HG03575 (cell line): ENCODE data around the gene USP44.

Experiments used
- ATAC-seq: cut with Tn5 transposase; IDR thresholded peaks from one replicate; pipeline ENCODE4 v1.9.1; 2021; ENCODE audit not compliant: unreplicated experiment, insufficient number of reproducible peaks, low FRiP score; ENCODE audit errors: extremely low read depth

USP44 gene

GRCh38 chr12:95549392-95550084 is 1.7 kb downstream of the USP44 start:
- ATAC-seq = no peak

DNA sequence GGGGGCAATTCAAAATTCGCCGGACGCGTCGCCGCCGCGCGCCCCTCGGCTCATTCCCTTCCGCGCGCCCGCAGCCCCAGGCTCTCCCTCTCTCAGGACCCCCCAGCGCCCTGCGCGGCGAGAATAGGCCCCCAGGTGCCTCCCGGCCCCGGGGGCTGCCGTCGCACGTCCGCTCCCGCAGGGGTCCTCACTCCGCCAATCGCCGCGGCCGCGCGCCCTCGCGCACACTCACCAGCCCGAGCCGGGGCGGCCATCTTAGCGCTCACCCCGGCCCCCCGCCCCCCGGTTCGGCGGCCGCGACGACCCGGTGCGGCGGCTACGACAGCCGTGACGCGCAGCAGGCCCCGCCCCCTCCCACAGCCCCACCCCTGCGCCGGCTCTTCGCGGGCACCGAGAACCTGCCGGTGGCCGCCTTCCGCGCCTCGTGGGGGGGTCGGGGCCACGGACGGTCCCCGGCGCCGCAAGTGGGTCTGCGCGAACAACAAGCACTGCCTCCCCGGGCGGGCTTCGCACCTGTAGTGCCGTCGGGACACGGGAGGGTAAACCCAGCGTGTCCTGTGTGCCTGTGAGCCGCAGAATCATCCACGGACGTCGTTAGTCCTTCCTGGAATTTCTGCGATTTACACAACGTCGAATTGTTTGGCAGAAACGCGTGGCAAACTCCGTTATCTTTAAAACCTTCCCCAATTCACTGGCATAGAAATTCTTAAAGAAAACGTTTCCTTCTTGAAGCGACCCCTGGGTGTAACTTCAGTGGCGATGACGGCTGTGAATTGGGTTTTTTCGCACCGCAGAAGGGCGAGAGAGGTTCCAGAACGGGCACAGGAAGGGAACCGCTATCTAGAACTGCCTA is 2.5 kb downstream of the USP44 start:
- no peak for ATAC-seq

DNA sequence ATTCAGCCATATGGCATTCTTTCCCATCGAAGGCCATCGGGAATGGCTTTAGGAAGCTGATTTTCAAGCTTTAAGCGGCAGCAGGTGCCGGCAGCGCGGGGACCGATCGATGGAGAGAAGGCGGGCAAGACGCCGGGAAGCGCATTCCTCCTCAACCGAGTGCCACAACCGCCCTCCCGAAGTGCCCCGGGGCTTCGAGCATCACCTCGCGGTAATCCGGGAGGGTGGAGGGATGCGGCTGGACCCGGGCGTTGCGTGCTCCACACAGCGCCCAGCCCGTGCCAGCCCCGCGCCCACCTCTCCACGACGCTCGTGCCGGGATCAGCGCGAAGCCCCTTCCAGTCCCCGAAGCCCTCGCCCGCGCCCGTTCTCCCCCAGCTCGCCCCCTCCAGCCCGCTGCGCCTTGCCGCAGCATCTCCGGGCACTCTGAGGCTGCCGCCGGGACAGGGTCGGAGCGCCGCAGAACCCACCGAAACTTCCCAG is 3.2 kb downstream of the USP44 start:
- no peak for ATAC-seq

- no peak for ATAC-seq
These were observed 3.7 kb downstream of the USP44 start for GRCh38 chr12:95547522-95548055.

DNA sequence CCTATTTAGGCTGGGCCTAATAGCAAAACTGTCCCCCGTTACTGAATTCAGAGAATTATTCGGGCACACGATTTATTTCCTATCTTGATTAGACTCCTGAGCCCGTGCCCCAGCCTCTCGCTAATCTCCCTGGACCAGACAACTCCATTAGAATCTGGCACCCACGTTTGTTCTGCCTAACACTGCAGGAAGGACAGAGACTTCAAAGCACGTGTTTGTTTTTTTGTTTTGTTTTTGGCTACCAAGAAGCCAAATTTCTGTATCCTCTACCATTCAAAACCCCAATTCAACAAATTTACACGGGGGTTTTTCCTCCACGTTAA is 4.8 kb downstream of the USP44 start:
- no peak for ATAC-seq

DNA sequence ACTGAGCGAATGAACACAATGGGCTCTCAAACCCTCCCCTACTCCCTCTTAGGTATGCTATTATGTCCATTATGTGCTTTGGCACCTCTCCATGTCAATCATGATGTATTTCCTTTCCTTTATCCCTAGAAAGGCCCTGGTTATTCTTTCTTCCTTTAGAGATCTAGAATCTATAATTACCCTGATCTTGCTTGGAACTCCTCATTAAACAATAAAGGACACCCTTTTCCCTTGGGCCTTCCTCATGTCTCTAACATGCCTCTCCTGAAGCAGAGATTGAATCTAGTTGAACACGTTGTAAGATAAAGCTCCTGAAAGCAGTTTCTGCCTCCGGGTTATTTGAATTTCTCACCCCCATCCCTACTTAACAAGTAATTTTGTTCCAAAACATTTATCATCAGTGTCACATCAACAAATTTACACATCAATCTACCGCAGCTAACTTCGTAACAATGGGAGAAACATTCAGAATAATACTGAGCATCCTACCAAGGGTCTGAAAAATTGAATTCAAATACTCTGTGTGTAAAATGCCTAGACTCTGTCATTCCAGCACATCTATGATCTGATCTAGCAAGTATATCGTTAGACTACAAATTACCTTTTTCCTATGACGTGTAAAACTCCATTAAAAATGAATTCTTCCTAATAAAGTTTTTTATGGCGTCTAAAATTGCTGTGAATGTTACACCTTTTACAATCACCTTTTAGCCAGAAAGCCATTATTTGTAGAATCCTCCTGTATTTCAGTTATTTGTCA is 5.4 kb downstream of the USP44 start:
- ATAC-seq = no peak

GRCh38 chr12:95545303-95545702 is 6.0 kb downstream of the USP44 start:
- ATAC-seq = no peak

DNA sequence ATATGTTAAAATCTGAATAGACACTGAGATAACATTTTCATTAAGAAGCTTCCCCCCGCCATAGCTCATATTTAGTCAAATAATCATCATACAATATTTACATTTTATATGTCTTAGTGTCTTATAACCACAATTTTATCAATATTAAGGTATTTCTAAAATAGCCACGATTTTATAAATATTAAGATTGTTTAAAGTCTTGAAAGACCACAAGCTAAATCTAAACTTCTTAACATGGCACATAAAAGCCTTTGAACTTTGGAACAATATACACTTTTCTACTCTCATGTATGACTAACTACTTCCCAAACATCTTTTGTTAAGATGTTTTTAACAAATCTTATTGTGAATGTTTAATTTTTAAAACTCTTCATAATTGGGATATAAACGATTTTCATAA is 6.5 kb downstream of the USP44 start:
- no peak for ATAC-seq

- ATAC-seq = no peak
These were observed 8.0 kb downstream of the USP44 start for GRCh38 chr12:95543305-95543704.

DNA sequence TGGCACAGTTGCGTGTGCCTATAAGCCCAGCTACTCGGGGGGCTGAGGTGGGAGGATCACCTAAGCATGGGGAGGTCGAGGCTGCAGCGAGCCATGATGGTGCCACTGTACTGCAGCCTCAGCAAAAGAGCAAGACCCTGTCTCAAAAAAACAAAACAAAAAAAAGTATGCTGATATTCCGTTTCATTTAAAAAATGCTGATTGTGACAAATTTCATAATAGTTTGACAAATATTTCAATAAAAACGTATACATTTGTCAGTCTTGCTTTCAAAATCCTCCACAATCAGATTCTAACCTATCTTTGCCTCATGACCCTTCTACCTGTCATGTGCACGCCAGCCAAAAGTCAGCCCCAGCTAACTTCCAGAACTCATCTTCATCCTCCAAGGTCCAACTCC is 9.8 kb downstream of the USP44 start:
- no peak for ATAC-seq

- no peak for ATAC-seq
These were observed 12.6 kb downstream of the USP44 start for GRCh38 chr12:95538656-95539055.

DNA sequence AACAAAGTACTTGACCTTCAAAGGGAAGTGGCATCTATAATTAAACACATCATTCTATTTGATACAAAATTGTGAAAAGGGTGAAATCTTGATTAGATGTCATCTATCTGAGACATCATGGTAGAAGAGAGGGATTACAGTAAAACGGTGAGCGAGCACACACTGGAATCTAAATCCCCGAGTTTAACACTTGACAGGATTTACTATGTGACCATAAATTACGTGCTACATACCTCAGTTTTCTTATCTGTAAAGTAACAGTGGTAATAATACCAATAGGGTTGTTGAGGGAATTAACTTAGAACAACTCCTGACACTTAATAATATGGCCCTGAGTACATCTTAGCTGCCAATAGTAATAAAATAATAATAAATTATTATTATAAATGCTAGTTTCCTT is 13.3 kb downstream of the USP44 start:
- ATAC-seq = no peak

- ATAC-seq = no peak
These were observed 17.3 kb downstream of the USP44 start for GRCh38 chr12:95533985-95534384.

- no peak for ATAC-seq
These were observed 18.4 kb downstream of the USP44 start for GRCh38 chr12:95532851-95533250.

GRCh38 chr12:95529693-95530225 is 21.5 kb downstream of the USP44 start:
- no peak for ATAC-seq

DNA sequence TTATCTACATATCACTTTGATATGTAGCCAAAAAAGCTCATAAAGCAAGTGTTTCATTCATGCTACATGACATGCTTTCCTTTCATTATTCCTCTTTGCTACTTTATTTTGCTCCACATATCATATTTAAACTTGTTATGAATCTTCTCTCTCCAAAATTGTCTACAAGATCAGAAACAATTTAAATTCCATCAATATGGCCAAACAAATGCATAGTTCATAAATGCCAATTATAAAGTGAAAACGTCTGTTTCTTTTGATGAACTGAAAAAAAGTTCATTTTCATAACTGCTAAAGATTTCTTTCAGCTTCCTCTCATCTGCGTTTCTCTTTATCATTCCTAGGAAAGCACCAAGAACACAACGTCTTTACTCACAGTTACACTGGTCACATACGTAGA is 22.8 kb downstream of the USP44 start:
- no peak for ATAC-seq

GRCh38 chr12:95522692-95523091 is 28.6 kb downstream of the USP44 start:
- no peak for ATAC-seq

DNA sequence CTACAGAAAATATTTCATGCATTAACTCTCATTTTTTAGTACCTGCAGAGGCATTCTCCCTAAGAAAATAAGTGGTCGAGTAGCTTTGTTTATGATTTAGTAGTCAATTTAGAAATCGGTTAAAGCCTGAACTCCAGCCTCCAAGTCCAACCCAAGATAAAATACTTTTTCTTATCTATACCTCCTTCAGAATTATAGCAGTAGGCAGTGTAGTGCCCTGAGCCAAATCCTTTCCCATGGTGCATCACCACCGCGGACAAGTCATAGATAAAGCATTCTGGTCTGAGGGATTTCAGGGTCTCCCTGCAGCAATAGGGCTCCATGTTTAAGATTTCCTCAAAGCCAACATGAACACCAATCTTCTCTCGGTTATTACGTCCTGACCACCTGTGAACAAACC is 30.5 kb downstream of the USP44 start:
- no peak for ATAC-seq

DNA sequence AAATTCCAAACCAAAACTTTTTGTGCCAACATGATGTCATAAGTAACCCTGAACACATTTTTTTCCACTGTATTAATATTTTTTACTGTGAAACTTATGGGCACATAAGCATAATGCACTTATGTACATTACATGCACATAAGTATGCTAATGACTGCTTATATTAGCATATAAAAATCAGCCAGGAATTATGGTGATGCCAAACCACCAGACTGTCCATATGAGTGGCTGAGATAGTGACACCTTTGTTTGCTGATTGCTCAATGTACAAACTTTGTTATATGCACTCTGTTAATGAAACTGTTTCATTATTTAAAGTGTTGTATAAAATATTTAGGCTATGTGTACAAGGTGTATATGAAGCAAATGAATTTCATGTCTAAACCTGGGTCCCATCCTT is 32.3 kb downstream of the USP44 start:
- ATAC-seq = no peak
